ENCODE data around the gene TTC14.
"Not testable (repeated sequence)": the region's sequence is repeated elsewhere in the genome, so short reads cannot be mapped to it uniquely, and the experiment has no call there.

The TTC14 gene

GRCh38 chr3:180594631-180595558 lies 7.1 kb upstream of the TTC14 start:
- Histone ChIP-seq H3K27me3 (no peaks in the 10 kb centered on the region), H3K9me3 (replicated peaks in 1 of 11) (no peaks in the 10 kb centered on the region; a peak in 1 of 22 replicates), H3K9ac (no peak overlapping the region), H3K27ac (no peak overlapping the region), H3K4me2 (no peak overlapping the region), H3K36me3 (no peaks in the 10 kb centered on the region), H3K4me3 (no peak overlapping the region), H3K4me1 (no peaks in the 10 kb centered on the region), H4K20me1 (no peaks in the 10 kb centered on the region)
- no peak for TF ChIP-seq Cebpa-rat (IDR thresholded peaks at IDR 0.05)

GRCh38 chr3:180595559-180595935 lies 6.4 kb upstream of the TTC14 start:
- Histone ChIP-seq H3K9ac (no peak overlapping the region), H3K36me3 (no peaks in the 10 kb centered on the region), H3K27me3 (no peaks in the 10 kb centered on the region), H3K4me1 (no peaks in the 10 kb centered on the region), H3K27ac (no peak overlapping the region), H3K4me2 (no peak overlapping the region), H3K4me3 (no peak overlapping the region), H4K20me1 (no peaks in the 10 kb centered on the region), H3K9me3 (replicated peaks in 1 of 11) (no peaks in the 10 kb centered on the region; a peak in 1 of 22 replicates)
- TF ChIP-seq Cebpa-rat (IDR thresholded peaks at IDR 0.05), result no peak

GRCh38 chr3:180600473-180600872 lies 1.5 kb upstream of the TTC14 start:
- no peak overlapping the region for H3K4me2 ChIP-seq
- H3K27ac ChIP-seq, result no peak overlapping the region
- peaks cover 13 to 25% (median 21%) of the 10 kb centered on the region in 11 experiments; a peak in 21 of 22 replicates for H3K36me3 ChIP-seq
- peaks cover 0 to 10% (median 0%) of the 10 kb centered on the region in 11 experiments; a peak in 6 of 22 replicates for H3K9me3 ChIP-seq (replicated peaks in 1 of 11)
- TF ChIP-seq Cebpa-rat (IDR thresholded peaks at IDR 0.05), result no peak
- H3K27me3 ChIP-seq, result no peaks in the 10 kb centered on the region
- H4K20me1 ChIP-seq, result peaks cover 0 to 27% (median 0%) of the 10 kb centered on the region in 11 experiments; a peak in 4 of 22 replicates
- no peak overlapping the region for H3K4me3 ChIP-seq
- no peak overlapping the region for H3K9ac ChIP-seq
- peaks cover 9 to 27% (median 17%) of the 10 kb centered on the region in 10 experiments; a peak in 19 of 20 replicates for H3K4me1 ChIP-seq

- peaks cover 74 to 93% (median 81%) of the 10 kb centered on the region in 11 experiments for H3K36me3 ChIP-seq
- no peak overlapping the region for H3K27ac ChIP-seq
- H3K4me1 ChIP-seq, result no peaks in the 10 kb centered on the region
- no peaks in the 10 kb centered on the region for H3K27me3 ChIP-seq
- peaks cover 0 to 13% (median 0%) of the 10 kb centered on the region in 11 experiments; a peak in 1 of 22 replicates for H4K20me1 ChIP-seq
- TF ChIP-seq Cebpa-rat (IDR thresholded peaks at IDR 0.05), result no peak
- no peak overlapping the region for H3K4me2 ChIP-seq
- no peak overlapping the region for H3K9ac ChIP-seq
- H3K9me3 ChIP-seq (replicated peaks in 1 of 11), result no peaks in the 10 kb centered on the region
- no peak overlapping the region for H3K4me3 ChIP-seq
These were observed 9.0 kb downstream of the TTC14 start for GRCh38 chr3:180611006-180611405.

GRCh38 chr3:180612364-180612763 lies 10.4 kb downstream of the TTC14 start:
- Histone ChIP-seq H3K27ac (no peak overlapping the region), H3K36me3 (peaks cover 63 to 89% (median 71%) of the 10 kb centered on the region in 11 experiments), H3K4me2 (no peak overlapping the region), H3K4me1 (no peaks in the 10 kb centered on the region), H3K9me3 (replicated peaks in 1 of 11) (no peaks in the 10 kb centered on the region), H4K20me1 (peaks cover 0 to 7% (median 0%) of the 10 kb centered on the region in 11 experiments; a peak in 1 of 22 replicates), H3K9ac (no peak overlapping the region), H3K27me3 (no peaks in the 10 kb centered on the region), H3K4me3 (no peak overlapping the region)
- TF ChIP-seq Cebpa-rat (IDR thresholded peaks at IDR 0.05), result no peak

- no peak overlapping the region for H3K27ac ChIP-seq
- H3K4me2 ChIP-seq, result no peak overlapping the region
- H3K9me3 ChIP-seq (replicated peaks in 1 of 11), result peaks cover 0 to 10% (median 4%) of the 10 kb centered on the region in 11 experiments; a peak in 3 of 22 replicates
- peaks cover 35 to 68% (median 43%) of the 10 kb centered on the region in 11 experiments for H3K36me3 ChIP-seq
- 0 out of 22 replicates have a peak, but pooled peaks cover 0 to 5% (median 0%) of the 10 kb centered on the region in 11 experiments for H4K20me1 ChIP-seq
- no peak for TF ChIP-seq Cebpa-rat (IDR thresholded peaks at IDR 0.05)
- H3K4me1 ChIP-seq, result no peaks in the 10 kb centered on the region
- no peak overlapping the region for H3K4me3 ChIP-seq
- H3K27me3 ChIP-seq, result no peaks in the 10 kb centered on the region
- H3K9ac ChIP-seq, result no peak overlapping the region
These were observed 14.0 kb downstream of the TTC14 start for GRCh38 chr3:180615954-180616353.

- Histone ChIP-seq H3K4me2 (no peak overlapping the region), H3K4me3 (no peak overlapping the region), H3K9ac (no peak overlapping the region), H3K9me3 (replicated peaks in 1 of 11) (peaks cover 0 to 20% (median 6%) of the 10 kb centered on the region in 11 experiments; a peak in 9 of 22 replicates), H3K27me3 (no peaks in the 10 kb centered on the region), H4K20me1 (0 out of 22 replicates have a peak, but pooled peaks cover 0 to 5% (median 0%) of the 10 kb centered on the region in 11 experiments), H3K36me3 (peaks cover 25 to 64% (median 32%) of the 10 kb centered on the region in 11 experiments), H3K4me1 (no peaks in the 10 kb centered on the region), H3K27ac (no peak overlapping the region)
- no peak for TF ChIP-seq Cebpa-rat (IDR thresholded peaks at IDR 0.05)
These were observed 15.1 kb downstream of the TTC14 start for GRCh38 chr3:180617049-180617448.

GRCh38 chr3:180618563-180618962 lies 16.6 kb downstream of the TTC14 start:
- H3K4me2 ChIP-seq, H3K4me1 ChIP-seq, H3K9ac ChIP-seq, H3K27me3 ChIP-seq, H3K27ac ChIP-seq, H4K20me1 ChIP-seq, H3K4me3 ChIP-seq: not testable (repeated sequence)
- Histone ChIP-seq H3K36me3 (peaks cover 10 to 53% (median 20%) of the 10 kb centered on the region in 11 experiments; a peak in 19 of 22 replicates), H3K9me3 (replicated peaks in 1 of 11) (peaks cover 0 to 28% (median 9%) of the 10 kb centered on the region in 11 experiments; a peak in 12 of 22 replicates)

- no peaks in the 10 kb centered on the region for H4K20me1 ChIP-seq
- H3K9ac ChIP-seq, result no peak overlapping the region
- peaks cover 0 to 28% (median 9%) of the 10 kb centered on the region in 11 experiments; a peak in 13 of 22 replicates for H3K9me3 ChIP-seq (replicated peaks in 1 of 11)
- TF ChIP-seq Cebpa-rat (IDR thresholded peaks at IDR 0.05), result no peak
- no peaks in the 10 kb centered on the region for H3K4me1 ChIP-seq
- H3K4me3 ChIP-seq, result no peak overlapping the region
- H3K27ac ChIP-seq, result no peak overlapping the region
- no peaks in the 10 kb centered on the region for H3K27me3 ChIP-seq
- H3K4me2 ChIP-seq, result no peak overlapping the region
- peaks cover 7 to 56% (median 23%) of the 10 kb centered on the region in 11 experiments; a peak in 20 of 22 replicates for H3K36me3 ChIP-seq
These were observed 17.8 kb downstream of the TTC14 start for GRCh38 chr3:180619723-180620122.

Measured in BLaER1 treated with 17β-estradiol and CSF1 and Interleukin-3, amounts not matched to agents 10 nM and 100 nM (cell line).